HG03060 (cell line): ENCODE measurements around the gene PTGDS.

Source experiments
- ATAC-seq: cut with Tn5 transposase; IDR thresholded peaks from one replicate; pipeline ENCODE4 v1.9.1; 2021; ENCODE audit warnings: low read depth, moderate number of reproducible peaks; ENCODE audit not compliant: unreplicated experiment

PTGDS gene

DNA sequence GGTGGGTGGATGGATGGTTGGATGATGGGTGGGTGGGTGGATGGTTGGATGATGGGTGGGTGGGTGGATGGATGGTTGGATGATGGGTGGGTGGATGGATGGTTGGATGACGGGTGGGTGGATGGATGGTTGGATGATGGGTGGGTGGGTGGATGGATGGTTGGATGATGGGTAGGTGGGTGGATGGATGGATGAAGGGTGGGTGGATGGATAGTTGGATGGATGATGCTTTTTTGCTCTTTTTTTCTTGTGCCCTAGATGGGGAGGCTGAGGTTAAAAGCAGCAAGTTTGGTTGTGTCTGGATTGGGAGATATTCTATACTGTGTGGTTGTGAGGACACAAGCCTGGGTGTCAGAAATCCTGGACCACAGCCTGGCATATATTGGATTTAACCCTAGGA is 19.8 kb upstream of the PTGDS start:
- no peak for ATAC-seq

DNA sequence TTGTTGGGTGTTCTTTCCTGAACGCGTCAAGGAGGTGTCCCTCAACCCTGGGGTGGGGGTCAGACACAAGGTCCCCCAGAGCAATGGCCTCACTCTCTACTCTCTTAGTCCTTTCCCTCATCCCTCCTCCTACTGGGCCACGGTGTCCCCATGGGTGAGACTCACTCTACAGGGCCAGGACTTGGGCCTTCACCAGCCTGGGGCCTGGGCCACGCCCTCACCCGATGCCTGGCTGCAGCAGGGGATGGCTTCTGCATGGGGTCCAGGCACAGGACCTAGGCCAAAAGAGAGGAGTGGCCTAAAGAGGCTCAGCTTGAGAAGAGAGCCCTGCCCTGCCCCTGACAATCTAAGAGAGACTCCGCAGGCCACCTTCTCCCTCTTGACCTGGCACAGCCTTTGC is 19.4 kb upstream of the PTGDS start:
- ATAC-seq, result no peak

DNA sequence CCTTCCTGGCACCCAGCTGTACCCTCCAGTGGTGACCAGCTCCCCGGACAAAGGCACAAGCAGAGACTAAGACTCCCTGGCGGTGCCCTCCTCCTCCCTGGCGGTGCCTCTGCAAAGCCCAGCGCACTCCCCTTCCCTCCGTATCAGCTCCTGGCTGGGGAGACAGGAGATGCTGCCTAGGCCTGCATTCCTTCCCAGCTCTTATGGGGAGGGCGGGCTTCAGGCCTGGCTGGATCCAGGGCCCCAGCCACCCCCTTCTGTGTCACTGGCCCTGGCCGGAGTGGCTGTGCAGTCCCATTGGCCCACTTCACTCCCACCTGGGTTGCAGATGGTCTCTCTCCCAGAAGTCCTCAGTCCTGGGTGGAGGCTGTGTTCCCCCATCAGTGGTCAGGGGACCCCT is 18.8 kb upstream of the PTGDS start:
- ATAC-seq, result no peak

DNA sequence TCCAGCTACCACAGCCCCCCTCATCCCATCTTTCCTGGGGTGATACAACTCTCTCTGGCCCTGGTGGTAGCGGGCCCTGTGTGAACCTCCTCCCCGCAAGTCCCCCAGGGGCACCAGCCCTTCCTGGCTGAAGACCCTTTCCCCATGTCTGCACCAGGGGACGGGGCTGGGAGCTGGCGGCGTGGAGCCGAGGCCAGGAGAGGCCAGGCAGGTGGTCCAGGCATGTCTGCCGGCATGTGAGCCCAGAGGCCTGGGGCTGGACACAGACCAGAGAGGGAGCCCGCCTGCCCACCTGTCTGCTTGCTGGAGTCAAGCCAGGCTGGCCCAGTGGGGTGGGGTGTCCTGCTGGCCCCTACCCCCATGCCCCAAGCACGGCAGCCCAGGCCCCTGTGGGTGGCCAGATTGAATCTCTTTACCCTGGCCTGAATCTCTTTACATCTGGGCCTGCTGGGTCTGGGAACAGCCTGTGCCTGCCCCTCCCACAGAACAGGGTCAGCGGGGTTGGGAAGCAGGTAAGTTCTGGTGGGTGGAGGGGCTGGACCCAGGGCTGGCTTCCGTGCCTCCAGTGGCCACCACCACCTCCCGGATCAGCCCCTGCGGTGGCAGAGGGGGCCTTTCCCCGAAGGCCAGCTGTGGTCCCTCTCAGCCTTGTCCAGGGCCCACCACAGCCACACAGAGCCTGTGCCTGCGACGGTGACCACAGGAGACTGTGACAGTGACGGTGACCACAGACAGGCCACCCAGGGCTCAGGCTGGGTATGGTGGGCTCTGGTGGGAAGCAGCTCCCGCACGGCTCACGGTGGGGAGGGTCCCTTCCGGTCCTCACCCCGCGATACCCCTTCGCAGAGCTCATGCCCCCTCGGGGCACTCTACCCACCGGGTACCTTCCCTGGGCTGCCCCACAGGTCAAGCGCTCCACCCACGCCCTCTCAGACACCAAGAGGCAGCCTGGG is 18.1 kb upstream of the PTGDS start:
- no peak for ATAC-seq

DNA sequence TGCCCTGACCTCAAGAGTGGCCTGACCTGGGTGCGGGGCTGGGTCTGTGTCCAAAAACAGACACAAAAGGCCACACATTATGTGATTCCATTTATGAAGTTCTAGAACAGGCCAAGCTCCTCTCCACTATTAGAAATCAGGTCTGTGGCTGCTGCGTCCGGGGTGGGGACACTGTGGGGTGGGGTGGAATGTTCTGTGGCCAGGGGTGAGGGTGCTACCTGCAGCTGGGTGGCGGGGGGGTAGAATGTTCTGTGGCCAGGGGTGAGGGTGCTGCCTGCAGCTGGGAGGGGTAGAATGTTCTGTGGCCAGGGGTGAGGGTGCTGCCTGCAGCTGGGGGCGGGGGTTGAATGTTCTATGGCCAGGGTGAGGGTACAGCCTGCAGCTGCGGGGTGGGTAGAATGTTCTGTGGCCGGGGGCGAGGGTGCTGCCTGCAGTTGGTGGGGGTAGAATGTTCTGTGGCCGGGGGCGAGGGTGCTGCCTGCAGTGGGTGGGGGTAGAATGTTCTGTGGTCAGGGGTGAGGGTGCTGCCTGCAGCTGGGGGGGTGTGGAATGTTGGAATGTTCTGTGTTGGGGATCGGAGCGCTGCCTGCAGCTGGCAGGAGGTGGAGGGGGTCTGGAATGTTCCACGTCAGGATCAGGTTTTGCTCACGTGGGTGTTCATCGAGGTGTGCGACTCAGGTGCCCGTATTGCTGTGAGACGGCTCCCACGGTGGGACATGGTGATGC is 16.9 kb upstream of the PTGDS start:
- ATAC-seq, result no peak

DNA sequence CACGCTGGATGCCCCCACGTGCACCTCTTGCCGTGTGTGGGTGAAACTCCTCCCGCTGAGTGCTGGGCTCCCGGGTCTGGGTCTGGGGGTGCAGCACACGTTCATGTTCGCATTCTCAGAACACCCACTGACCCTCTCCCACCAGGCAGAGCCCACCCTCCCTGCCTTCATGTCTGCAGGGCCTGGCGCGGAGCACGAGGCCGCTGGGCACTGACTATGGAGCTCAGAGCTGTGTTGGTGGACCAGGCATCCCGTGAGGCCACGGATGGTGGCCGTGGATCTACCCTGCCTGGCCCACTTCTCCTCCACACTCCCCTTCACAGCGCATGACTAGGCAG is 16.4 kb upstream of the PTGDS start:
- no peak for ATAC-seq

DNA sequence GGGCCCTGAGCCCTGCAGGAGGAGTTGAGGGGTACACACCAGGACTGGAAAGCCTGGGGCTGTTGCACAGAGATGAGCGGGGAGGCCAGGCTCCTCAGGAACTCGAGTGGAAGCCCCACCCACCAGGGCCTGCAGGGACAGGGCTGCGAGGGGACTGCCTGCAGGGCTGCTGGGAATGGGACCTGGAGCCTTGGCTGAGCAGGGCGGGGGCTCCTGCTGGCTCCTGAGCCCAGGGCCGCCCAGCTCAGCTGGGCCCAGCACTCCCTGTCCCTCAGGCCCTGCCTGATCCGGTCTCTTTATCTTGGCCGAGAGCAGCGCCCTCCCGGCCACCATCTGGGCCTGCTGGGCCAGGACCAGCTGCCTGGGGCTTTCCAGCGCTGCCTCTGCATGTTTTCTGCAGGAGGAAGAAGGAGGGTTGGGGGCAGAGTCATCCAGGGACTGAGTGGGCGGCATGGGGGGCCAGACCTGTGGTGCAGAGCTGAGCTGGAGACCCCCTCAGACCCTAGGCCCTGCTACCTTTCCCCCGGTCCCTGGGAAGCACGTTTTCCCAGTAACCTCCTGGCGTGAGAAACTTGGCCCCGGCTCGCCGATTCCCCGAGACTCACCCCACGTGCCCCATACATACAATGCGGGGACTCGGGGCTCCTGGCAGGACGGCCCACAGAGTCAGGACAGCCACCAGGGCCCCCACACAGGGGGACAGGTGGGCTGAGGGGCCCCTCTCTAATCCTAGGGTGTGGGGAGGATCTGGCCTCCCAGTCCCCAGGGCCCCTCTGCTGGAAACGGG is 15.8 kb upstream of the PTGDS start:
- ATAC-seq, result no peak

DNA sequence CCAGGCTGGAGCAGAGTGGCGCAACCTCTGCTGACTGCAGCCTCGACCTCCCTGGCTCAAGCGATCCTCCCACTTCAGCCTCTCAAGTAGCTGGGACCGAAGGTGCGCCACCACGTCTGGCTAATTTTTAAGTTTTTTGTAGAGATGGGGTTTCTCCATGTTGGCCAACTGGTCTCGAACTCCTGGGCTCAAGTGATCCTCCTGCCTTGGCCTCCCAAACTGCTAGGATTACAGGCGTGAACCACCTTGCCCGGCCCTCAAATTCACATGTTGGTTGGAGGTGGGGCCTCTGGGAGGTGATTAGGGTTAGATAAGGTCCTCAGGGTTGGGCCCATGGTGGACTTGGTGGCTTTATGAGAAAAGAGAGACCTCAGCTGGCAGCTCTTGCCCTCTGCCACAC is 15.1 kb upstream of the PTGDS start:
- ATAC-seq, result no peak

DNA sequence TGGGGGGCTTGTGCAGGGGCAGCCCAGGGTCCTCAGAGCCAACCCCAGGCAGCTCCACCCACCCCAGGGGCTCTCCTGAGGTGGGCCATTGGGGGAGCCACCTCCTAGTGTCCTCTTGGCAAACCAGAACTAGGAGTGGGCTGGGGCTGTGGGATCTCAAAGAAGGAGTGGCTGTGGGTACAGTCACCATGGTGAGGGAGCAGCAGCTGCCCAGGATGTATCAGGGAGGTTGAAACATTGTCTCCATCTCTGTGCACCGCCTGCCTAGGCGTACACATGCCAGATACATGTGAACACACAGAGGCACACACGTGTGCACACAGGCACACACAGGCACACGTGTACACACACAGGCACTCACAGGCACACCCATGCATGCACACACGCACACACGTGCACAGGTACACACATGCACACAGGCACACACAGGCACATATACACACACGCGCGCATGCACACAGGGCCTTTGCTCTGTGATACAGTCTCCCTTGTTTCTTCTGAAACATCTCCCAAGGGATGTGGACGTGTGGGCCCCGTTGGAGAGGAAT is 14.5 kb upstream of the PTGDS start:
- no peak for ATAC-seq

DNA sequence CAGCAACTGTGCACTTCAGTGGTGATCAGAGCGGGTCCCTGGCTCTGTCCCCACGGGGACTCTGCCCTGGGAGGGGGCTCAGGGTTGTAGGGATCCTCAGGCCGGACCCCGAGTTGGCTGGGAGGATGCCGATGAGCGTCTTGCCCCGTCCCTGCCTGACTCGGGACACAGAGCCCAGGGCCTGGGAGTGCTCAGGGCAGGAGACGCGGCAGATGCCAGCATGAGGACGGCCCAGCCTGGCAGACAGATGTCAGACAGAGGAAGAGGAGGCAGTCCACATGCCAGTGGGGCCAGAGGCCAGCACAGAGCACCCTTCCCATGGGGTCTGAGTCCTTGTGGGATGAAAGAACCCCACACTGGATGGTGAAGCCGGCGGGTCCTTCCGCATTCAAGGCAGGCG is 14.0 kb upstream of the PTGDS start:
- ATAC-seq, result no peak

DNA sequence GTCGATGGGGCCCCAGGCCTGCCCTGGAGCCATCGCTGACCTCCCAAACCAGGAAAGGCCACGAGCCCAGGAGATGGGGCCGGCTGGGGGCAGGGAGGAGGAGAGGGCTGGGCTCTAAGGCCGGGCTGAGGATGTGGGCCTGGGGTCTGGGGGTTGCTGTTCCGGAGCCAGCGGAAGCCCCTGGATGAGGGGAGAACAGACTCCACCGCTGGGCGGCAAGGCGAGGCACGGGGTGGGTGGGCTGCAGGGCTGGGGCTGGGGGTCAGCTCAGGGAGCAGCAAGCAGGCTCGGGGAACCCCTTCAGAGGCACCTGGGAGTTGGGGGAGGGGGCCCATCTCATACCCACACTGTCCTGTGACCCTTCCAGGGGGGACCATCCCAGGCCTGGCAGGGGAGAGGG is 13.6 kb upstream of the PTGDS start:
- no peak for ATAC-seq

DNA sequence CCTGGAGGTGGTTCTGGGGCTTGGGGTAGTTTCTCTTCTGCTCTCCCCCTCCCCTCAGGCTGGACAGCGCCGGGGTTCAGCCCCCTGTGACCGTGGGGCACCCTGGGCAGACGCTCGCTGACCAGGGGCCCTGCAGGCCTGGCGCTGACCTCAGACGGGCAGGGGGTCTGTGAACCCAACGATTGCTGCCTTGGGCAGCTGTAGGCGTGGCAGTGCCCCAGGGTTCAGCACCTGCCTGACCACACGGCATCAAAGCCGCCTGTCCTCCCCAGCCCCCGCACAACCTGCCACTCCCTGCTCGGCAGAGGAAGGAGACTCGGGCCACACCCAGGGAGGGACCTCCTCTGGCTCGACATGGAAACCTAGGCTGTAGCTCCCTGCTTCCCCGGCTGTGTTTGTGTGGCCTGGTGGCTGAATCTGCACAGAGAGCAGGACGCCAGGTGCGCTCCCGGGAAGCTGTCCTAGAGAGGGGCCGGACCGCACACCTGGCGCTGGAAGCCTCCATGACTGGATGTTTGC is 13.1 kb upstream of the PTGDS start:
- ATAC-seq, result no peak

DNA sequence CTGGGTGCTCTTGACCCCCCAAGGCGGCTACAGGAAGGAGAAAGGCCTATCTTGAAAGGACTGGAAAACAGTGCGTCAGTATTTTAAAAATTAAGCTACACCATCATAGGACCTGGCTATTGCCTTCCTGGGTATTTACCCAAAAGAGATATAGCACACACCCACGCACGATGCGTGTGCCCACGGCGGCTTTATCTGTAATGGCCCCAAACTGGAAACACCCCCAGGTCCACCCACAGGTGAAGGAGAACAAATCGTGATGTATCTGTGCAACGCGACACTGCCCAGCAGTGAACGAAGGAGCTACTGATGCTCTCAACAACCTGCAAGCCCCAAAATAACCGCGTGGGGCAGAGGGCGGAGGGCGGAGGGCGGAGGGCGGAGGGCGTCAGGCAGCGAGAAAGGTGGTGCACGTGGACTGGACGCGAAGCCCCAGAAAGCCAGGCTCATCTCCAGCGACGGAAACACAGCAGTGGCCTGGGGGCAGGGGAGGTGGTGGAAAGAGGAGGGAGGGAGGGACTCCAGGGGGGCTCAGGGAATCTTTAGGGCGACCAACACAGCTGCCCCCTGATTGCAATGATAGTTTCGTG is 12.4 kb upstream of the PTGDS start:
- ATAC-seq, result no peak

DNA sequence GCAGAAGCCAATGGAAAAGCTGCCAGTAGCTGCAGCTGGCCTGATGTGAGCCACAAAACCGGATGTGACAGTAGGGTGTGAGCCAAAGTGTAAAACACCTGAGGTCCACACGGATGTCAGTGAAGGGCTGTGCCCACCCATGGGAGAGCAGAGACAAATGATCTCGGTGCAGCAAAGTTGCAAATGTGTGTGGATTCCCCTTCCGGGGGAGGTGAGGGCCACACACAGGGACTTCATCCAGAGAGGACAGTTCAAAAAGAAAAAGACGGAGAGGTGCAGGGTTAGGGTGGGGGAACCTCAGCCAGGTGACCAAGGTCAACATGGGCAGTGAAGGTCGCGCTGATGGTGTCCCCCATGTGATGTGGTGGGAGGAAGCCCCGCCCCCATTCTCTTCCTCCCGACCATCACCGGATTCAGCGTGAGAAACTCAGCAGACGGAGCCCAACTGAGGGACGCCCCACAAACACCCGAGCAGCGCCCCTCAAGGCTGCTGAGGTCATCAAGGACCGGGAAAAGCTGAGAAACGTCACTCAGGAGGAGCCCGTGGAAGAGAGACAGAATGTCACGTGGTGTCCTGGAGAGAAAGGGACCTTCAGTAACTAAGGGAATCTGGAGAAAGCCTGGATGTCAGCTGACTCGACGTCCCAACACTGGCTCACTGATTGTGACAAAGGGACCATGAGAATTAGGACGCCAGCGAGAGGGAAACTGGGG is 11.4 kb upstream of the PTGDS start:
- ATAC-seq, result no peak

DNA sequence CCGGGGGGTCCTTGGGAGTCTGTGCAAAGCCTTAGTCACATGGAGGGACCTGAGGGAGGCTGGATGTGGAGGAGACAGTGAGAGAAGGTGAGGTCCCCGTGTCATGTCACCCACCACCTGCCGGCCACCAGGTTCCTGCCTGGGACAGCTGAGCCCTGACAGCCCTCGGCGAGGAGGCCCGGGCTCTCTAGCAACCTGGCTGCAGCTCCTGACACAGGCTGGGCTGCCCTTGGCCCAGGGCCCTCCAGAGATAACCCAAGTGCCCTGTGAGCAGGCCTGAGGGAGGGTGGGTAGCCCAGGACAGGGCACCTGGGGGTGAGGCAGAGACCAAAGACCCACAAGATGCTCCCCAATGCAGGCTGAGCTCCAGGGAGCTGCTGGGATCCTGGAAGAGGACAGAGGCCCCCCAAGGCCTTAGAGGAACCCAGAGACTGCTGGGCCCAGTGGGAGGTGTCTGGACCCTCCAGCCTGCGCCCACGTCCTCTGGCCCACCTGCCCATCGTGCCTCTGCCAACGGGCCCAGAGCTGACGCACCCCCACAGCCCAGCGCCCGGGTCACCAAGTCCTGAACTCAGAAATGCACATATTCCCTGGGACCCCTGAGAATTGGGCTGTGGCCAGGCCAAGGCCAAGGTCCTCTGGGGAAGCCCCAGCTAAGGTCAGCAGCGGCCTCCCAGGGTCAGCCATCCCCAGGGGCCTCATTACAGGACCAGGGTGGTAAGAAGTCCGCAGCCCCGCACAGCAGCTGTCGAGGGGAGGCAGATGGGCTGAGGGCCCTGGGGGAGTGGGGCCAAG is 8.8 kb upstream of the PTGDS start:
- no peak for ATAC-seq

DNA sequence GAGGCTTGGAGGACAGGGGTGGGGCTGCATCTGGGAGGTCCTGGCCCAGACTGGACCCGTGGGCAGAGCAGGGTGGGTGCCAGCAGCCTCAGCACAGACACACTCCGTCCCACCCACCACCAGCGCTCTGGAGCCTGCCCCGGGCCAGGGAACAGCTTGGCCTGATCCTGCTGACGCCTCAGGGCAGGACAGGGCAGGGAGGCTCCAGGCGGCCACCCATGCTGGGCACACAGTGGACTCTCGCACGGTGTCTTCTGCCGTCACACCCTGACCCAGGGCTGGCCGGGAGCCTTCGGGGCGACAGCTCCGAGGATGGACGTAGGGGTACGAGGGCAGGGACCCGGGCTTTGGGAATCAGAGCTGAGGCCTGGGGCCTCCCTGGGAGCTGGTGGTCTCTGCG is 8.2 kb upstream of the PTGDS start:
- ATAC-seq, result no peak

DNA sequence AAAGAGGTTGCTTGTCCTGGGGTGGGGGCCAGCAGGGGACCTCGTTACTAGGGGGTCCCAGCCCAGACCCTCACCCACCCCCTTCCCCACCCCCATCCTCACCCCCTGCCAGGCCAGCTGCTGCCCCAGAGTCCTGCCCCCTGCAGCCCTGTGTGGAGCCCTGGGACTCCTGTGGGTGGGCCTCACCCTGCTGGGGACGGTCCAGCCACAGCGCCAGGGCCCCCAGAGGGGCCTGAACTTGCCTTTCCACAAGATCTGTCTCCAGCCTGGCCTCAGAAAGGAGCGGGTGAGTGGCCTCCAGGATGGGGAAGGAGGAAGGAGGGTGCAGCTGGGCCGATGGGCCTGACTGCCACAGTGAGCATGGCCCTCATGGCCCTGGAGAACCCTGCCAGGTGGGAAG is 7.5 kb upstream of the PTGDS start:
- no peak for ATAC-seq

DNA sequence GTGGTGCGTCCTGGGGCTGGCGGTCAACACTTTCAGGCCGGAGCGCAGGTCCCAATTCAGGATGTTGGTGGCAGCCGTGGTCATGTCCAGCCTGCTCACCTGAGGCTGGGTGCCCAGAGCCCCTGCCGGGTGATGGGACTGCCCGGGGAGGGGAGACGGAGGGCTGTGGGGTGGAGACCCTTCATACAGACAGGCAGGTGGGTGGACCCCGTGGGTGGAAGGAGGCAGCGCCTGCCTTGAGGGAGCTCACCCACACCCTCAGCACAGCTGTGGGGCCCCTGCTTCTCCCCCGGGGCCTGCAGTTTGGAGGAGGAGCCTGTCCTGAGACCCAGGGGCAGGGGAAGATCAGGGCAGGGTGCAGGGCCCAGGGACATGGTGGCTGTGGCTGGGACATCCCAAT is 6.9 kb upstream of the PTGDS start:
- no peak for ATAC-seq

DNA sequence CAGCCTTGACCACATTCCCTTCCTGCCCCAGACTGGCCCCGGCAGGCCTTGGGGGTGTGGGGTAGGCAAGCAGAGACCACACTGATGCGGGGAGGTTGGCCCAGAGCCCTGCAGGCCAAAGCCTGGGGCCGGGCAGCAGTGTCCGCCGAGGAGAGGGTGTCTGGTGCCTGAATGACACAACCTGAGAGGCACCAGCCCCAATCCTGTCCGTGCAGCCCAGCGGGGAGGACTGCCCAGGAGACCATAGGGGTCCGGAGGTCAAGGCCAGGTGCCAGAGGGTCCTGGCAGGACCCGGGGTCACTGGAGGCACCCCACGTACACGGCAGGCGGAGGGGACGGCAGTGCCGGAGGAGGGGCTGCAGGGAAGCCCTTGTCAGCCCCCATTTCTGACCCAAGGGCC is 5.6 kb upstream of the PTGDS start:
- no peak for ATAC-seq
